ENCODE data around the gene POU6F1.

The POU6F1 gene

GRCh38 chr12:51188359-51189051 lies 29.4 kb downstream of the POU6F1 start:
- TF ChIP-seq GABPA (IDR thresholded peaks at IDR 0.05; ENCODE audit: low read depth) (no peak), POLR2AphosphoS5 (IDR thresholded peaks at IDR 0.05; ENCODE audit: low read depth) (no peak)
- Histone ChIP-seq H3K27me3 (ENCODE audit: insufficient read depth, poor library complexity, severe bottlenecking) (no peaks in the 10 kb centered on the region), H3K4me3 (replicated peaks; ENCODE audit: insufficient read depth, low read length) (no peak overlapping the region), H3K27ac (replicated peaks) (no peak overlapping the region)
- DNase-seq (ENCODE audit: low read depth in 1 of 2, low spot score in 1 of 2), result no peak

GRCh38 chr12:51187370-51187987 lies 30.4 kb downstream of the POU6F1 start:
- Histone ChIP-seq H3K27me3 (ENCODE audit: insufficient read depth, poor library complexity, severe bottlenecking) (no peaks in the 10 kb centered on the region), H3K27ac (replicated peaks) (no peak overlapping the region), H3K4me3 (replicated peaks; ENCODE audit: insufficient read depth, low read length) (no peak overlapping the region)
- no peak for TF ChIP-seq POLR2AphosphoS5 (IDR thresholded peaks at IDR 0.05; ENCODE audit: low read depth)
- TF ChIP-seq GABPA (IDR thresholded peaks at IDR 0.05; ENCODE audit: low read depth), result no peak
- no peak for TF ChIP-seq CTCF (IDR thresholded peaks at IDR 0.05; ENCODE audit: insufficient read depth, low read length)
- no peak for TF ChIP-seq REST (IDR thresholded peaks at IDR 0.05; ENCODE audit: insufficient replicate concordance, low read depth)
- no peak for TF ChIP-seq SPI1 (IDR thresholded peaks at IDR 0.05; ENCODE audit: borderline replicate concordance, low read depth)
- no peak for DNase-seq (ENCODE audit: low read depth in 1 of 2, low spot score in 1 of 2)

- no peak for DNase-seq (ENCODE audit: low read depth in 1 of 2, low spot score in 1 of 2)
- no peak for TF ChIP-seq SPI1 (IDR thresholded peaks at IDR 0.05; ENCODE audit: borderline replicate concordance, low read depth)
- no peak for TF ChIP-seq REST (IDR thresholded peaks at IDR 0.05; ENCODE audit: insufficient replicate concordance, low read depth)
- TF ChIP-seq GABPA (IDR thresholded peaks at IDR 0.05; ENCODE audit: low read depth), result no peak
- no peak for TF ChIP-seq POLR2AphosphoS5 (IDR thresholded peaks at IDR 0.05; ENCODE audit: low read depth)
- no peak for TF ChIP-seq CTCF (IDR thresholded peaks at IDR 0.05; ENCODE audit: insufficient read depth, low read length)
- H3K4me3 ChIP-seq (replicated peaks; ENCODE audit: insufficient read depth, low read length), result no peak overlapping the region
- H3K27me3 ChIP-seq (ENCODE audit: insufficient read depth, poor library complexity, severe bottlenecking), result no peaks in the 10 kb centered on the region
- H3K27ac ChIP-seq (replicated peaks), result peak overlapping the region; percentile 18
Observed at GRCh38 chr12:51186465-51187085, 31.3 kb downstream of the POU6F1 start.

GRCh38 chr12:51185171-51185717 lies 32.6 kb downstream of the POU6F1 start:
- no peak for DNase-seq (ENCODE audit: low read depth in 1 of 2, low spot score in 1 of 2)
- TF ChIP-seq POLR2AphosphoS5 (IDR thresholded peaks at IDR 0.05; ENCODE audit: low read depth) (no peak), GABPA (IDR thresholded peaks at IDR 0.05; ENCODE audit: low read depth) (no peak), SPI1 (IDR thresholded peaks at IDR 0.05; ENCODE audit: borderline replicate concordance, low read depth) (no peak), CTCF (IDR thresholded peaks at IDR 0.05; ENCODE audit: insufficient read depth, low read length) (no peak), REST (IDR thresholded peaks at IDR 0.05; ENCODE audit: insufficient replicate concordance, low read depth) (no peak)

More at GRCh38 chr12:51185171-51185717, 32.6 kb downstream of the POU6F1 start:
- H3K27me3 ChIP-seq (ENCODE audit: insufficient read depth, poor library complexity, severe bottlenecking), result no peaks in the 10 kb centered on the region
- no peak overlapping the region for H3K4me3 ChIP-seq (replicated peaks; ENCODE audit: insufficient read depth, low read length)
- H3K27ac ChIP-seq (replicated peaks), result no peak overlapping the region

Data from HL-60 (cell line).